Upper lobe of left lung (tissue), 6 donors: ENCODE measurements around the gene CR1L. TPM values are rescaled to one million over a fixed set of nuclear protein-coding genes. Genes with fewer than 3 reads are reported as not detected.
"Not testable (repeated sequence)": the region's sequence is repeated elsewhere in the genome, so short reads cannot be mapped to it uniquely, and the experiment has no call there.

Experiments used
- ATAC-seq, 2 donors: fragments of 200-7000 bp; cut with Tn5 transposase; one replicate each; pipeline ENCODE4 v1.9.1; 2022; ENCODE audit warnings: mild to moderate bottlenecking in 2 of 2, moderate library complexity in 2 of 2; ENCODE audit not compliant: low FRiP score in 2 of 2
- DNase-seq, 2 donors: peaks; one replicate each; pipeline ENCODE4 v3.0.0-alpha.2; 2019 to 2020
- H3K27ac ChIP-seq, 4 donors: fragments of 200-600 bp; sonication (generic); one replicate each; pipeline ENCODE4 v1.5.1; 2016 to 2019
- H3K27me3 ChIP-seq, 4 donors: fragments of 200-600 bp; sonication (generic); one replicate each; pipeline ENCODE4 v1.5.1; 2017 to 2019
- H3K36me3 ChIP-seq, 4 donors: fragments of 200-600 bp; sonication (generic); one replicate each; pipeline ENCODE4 v1.5.1; 2016 to 2019
- H3K4me1 ChIP-seq, 4 donors: fragments of 200-600 bp; sonication (generic); one replicate each; pipeline ENCODE4 v1.5.1; 2018 to 2019
- H3K4me3 ChIP-seq, 4 donors: fragments of 200-600 bp; sonication (generic); one replicate each; pipeline ENCODE4 v1.5.1; 2017 to 2019; ENCODE audit warnings: mild to moderate bottlenecking in 2 of 4, moderate library complexity in 1 of 4
- H3K9me3 ChIP-seq, 4 donors: fragments of 200-600 bp; sonication (generic); one replicate each; pipeline ENCODE4 v1.5.1; 2018 to 2019
- CTCF ChIP-seq, 6 experiments: fragments of 450-650 bp in 4 of 6; fragments of 200-600 bp in 2 of 6; sonication (generic) in 2 of 6; IDR thresholded peaks; one replicate each; pipeline ENCODE4 v1.5.1; 2016 to 2019; ENCODE audit warnings: antibody characterized with exemption in 6 of 6
- EP300 ChIP-seq, 4 donors: sonication (generic); formaldehyde crosslinking; IDR thresholded peaks; one replicate each; pipeline ENCODE4 v1.5.1; 2017; ENCODE audit warnings: antibody characterized with exemption in 4 of 4, control low read depth in 2 of 4
- POLR2A ChIP-seq, 4 donors: fragments of 450-650 bp; IDR thresholded peaks; one replicate each; pipeline ENCODE4 v1.5.1; 2016 to 2017; ENCODE audit warnings: antibody characterized with exemption in 4 of 4, mild to moderate bottlenecking in 2 of 4
- POLR2AphosphoS5 ChIP-seq, 2 donors: sonication (generic); formaldehyde crosslinking; IDR thresholded peaks; one replicate each; pipeline ENCODE4 v1.5.1; 2017; ENCODE audit warnings: antibody characterized with exemption in 2 of 2
- WGBS, 2 donors: methylation state at CpG; one replicate each; pipeline ENCODE4 v1.1.5; 2017 to 2018; 5-methylcytosine and 5-hydroxymethylcytosine counted together
- small RNA-seq, 4 donors: library from RNA; depleted of rRNA; stranded (forward); fragments of <200 nt; gene quantifications; one replicate each; pipeline ENCODE3, GENCODE V24; 2016
- total RNA-seq, 6 donors: library from RNA; depleted of rRNA in 4 of 6; stranded (reverse); fragments of >200 nt in 4 of 6; gene quantifications; one replicate each; pipeline versions ENCODE4 v1.1.0 to v1.2.1, GENCODE V29; 2016 to 2021
- donor health status: DM: no; HTN: no; CAD: no; lungs with moderate emphysema.
- donor health status: DM: no; HTN: yes; CAD: no; lungs with severe emphysema.

CR1L gene
- total RNA-seq, 6 donors from 2014 or later: 0.30 to 1.0 TPM; not detected in 4

- H3K36me3 ChIP-seq: peaks cover 22 to 85% (median 32%) of the 10 kb centered on the region in 4 donors
- ATAC-seq (no peak), DNase-seq (no peak)
- H3K4me3 ChIP-seq: no peak overlapping the region
- H3K27me3 ChIP-seq: no peaks in the 10 kb centered on the region
- no peaks in the 10 kb centered on the region for H3K4me1 ChIP-seq
- H3K27ac ChIP-seq: no peak overlapping the region
- peaks cover 0 to 3% (median 0%) of the 10 kb centered on the region in 4 donors for H3K9me3 ChIP-seq
- TF ChIP-seq POLR2AphosphoS5 (IDR thresholded peaks at IDR 0.05): no peak
- no peak for TF ChIP-seq CTCF (IDR thresholded peaks at IDR 0.05)
- TF ChIP-seq POLR2A (IDR thresholded peaks at IDR 0.05): no peak
- TF ChIP-seq EP300 (IDR thresholded peaks at IDR 0.05): no peak
- 77 to 89% methylated on average over 1 of the region's 1 CpG for WGBS, 2 donors
Measured at GRCh38 chr1:207766569-207766968, 121.6 kb downstream of the CR1L start.

- DNase-seq, H3K9me3 ChIP-seq, ATAC-seq, H3K4me1 ChIP-seq, H3K27ac ChIP-seq, H3K27me3 ChIP-seq, H3K4me3 ChIP-seq: not testable (repeated sequence)
- H3K36me3 ChIP-seq: peaks cover 3 to 73% (median 8%) of the 10 kb centered on the region in 4 donors
- 97 to 98% methylated on average over 3 to 4 of the region's 4 CpGs for WGBS, 2 donors
Measured at GRCh38 chr1:207770514-207770913, 125.6 kb downstream of the CR1L start.

Small RNA genes lying within 50 kb of the gene (small RNA-seq; reads per million reads assigned to genes)
- 0 reads per million in 4 donors for gene RNA5SP534

Other genes starting within 250 kb of the CR1L start
- gene CR2, start 190.8 kb upstream of the CR1L start, total RNA-seq: 1 to 10 TPM in 2 of 6 donors, under 1 TPM in 1, not detected in 3; 0.34 to 2.8 (median 1.2) TPM
- 10 to 100 TPM in 3 of 6 donors, 1 to 10 TPM in 3; 5.1 to 19.3 (median 11.4) TPM for gene CR1, start 149.0 kb upstream of the CR1L start, total RNA-seq
- gene CD46, start 106.9 kb downstream of the CR1L start, total RNA-seq: 100 to 1,000 TPM; 105 to 358 (median 248) TPM